Astrocyte (in vitro differentiated cells and primary cell): ENCODE data around the gene KCNQ1. TPM values are rescaled to one million over a fixed set of nuclear protein-coding genes. Genes with fewer than 3 reads are reported as not detected.

Experiments
- DNase-seq: peaks from one replicate; pipeline ENCODE4 v3.0.0-alpha.2; 2010; ENCODE audit warnings: low read depth
- FAIRE-seq: peaks from 2 replicates; lab custom pipeline; 2011; peaks lifted over from hg19 to GRCh38; lab: Jason Lieb, UNC
- H2AFZ ChIP-seq: 2 replicates; pipeline ENCODE4 v1.6.0; 2012; ENCODE audit warnings: low read depth, low read length, inconsistent platforms
- H3K27ac ChIP-seq: 2 replicates; pipeline ENCODE4 v1.5.1; 2011; ENCODE audit warnings: low read depth, low read length, inconsistent platforms
- H3K27me3 ChIP-seq: 2 replicates; pipeline ENCODE4 v1.6.0; 2011; ENCODE audit warnings: low read length, inconsistent platforms; ENCODE audit not compliant: insufficient read depth
- H3K36me3 ChIP-seq: 2 replicates; pipeline ENCODE4 v1.5.1; 2011; ENCODE audit warnings: low read length, inconsistent platforms; ENCODE audit not compliant: insufficient read depth
- H3K4me1 ChIP-seq: 2 replicates; pipeline ENCODE4 v1.5.1; 2011; ENCODE audit warnings: low read length, inconsistent platforms; ENCODE audit not compliant: insufficient read depth
- H3K4me2 ChIP-seq: 2 replicates; pipeline ENCODE4 v1.6.0; 2012; ENCODE audit warnings: low read length, inconsistent platforms
- H3K4me3 ChIP-seq: 2 replicates; pipeline ENCODE4 v1.5.1; 2011; ENCODE audit warnings: low read depth, mild to moderate bottlenecking, low read length, inconsistent platforms; ENCODE audit not compliant: insufficient read depth
- H3K79me2 ChIP-seq: 2 replicates; pipeline ENCODE4 v1.6.0; 2012; ENCODE audit warnings: mild to moderate bottlenecking, low read length, inconsistent platforms; ENCODE audit not compliant: insufficient read depth
- H3K9ac ChIP-seq: 2 replicates; pipeline ENCODE4 v1.6.0; 2012; ENCODE audit warnings: mild to moderate bottlenecking, low read length, inconsistent platforms
- H3K9me3 ChIP-seq: 2 replicates; pipeline ENCODE4 v1.5.1; 2012; ENCODE audit warnings: low read depth, mild to moderate bottlenecking, low read length, inconsistent platforms; ENCODE audit not compliant: insufficient read depth
- H4K20me1 ChIP-seq: 2 replicates; pipeline ENCODE4 v1.6.0; 2012; ENCODE audit warnings: low read length, inconsistent platforms; ENCODE audit not compliant: insufficient read depth
- H3K27ac Mint-ChIP-seq: one replicate; pipeline ENCODE4 v1.8.0; 2021; ENCODE audit warnings: mild to moderate bottlenecking, mixed read lengths; ENCODE audit not compliant: unreplicated experiment
- H3K27me3 Mint-ChIP-seq: one replicate; pipeline ENCODE4 v1.8.0; 2021; ENCODE audit warnings: low read depth, mixed read lengths; ENCODE audit not compliant: unreplicated experiment
- H3K36me3 Mint-ChIP-seq: one replicate; pipeline ENCODE4 v1.8.0; 2021; ENCODE audit warnings: low read depth, mixed read lengths; ENCODE audit not compliant: unreplicated experiment
- H3K4me1 Mint-ChIP-seq: one replicate; pipeline ENCODE4 v1.8.0; 2021; ENCODE audit warnings: low read depth, mixed read lengths; ENCODE audit not compliant: unreplicated experiment
- H3K4me3 Mint-ChIP-seq: one replicate; pipeline ENCODE4 v1.8.0; 2021; ENCODE audit warnings: mild to moderate bottlenecking, moderate library complexity, mixed read lengths; ENCODE audit not compliant: unreplicated experiment
- H3K9me3 Mint-ChIP-seq: one replicate; pipeline ENCODE4 v1.8.0; 2021; ENCODE audit warnings: mild to moderate bottlenecking, mixed read lengths; ENCODE audit not compliant: unreplicated experiment
- CTCF ChIP-seq: IDR thresholded peaks from 2 replicates; pipeline ENCODE4 v1.5.1; 2011; ENCODE audit warnings: low read depth, mild to moderate bottlenecking, inconsistent platforms, low read length, moderate library complexity; ENCODE audit not compliant: insufficient read depth
- EZH2 ChIP-seq: IDR thresholded peaks from 2 replicates; pipeline ENCODE4 v1.6.1; 2012; ENCODE audit warnings: mild to moderate bottlenecking, low read length, inconsistent platforms; ENCODE audit not compliant: insufficient read depth
- total RNA-seq: library from RNA; stranded (reverse); gene quantifications from 2 replicates; pipeline ENCODE4 v1.2.1, GENCODE V29; 2021

The KCNQ1 gene
- total RNA-seq, 1 donor from 2014 or later = not detected

DNA sequence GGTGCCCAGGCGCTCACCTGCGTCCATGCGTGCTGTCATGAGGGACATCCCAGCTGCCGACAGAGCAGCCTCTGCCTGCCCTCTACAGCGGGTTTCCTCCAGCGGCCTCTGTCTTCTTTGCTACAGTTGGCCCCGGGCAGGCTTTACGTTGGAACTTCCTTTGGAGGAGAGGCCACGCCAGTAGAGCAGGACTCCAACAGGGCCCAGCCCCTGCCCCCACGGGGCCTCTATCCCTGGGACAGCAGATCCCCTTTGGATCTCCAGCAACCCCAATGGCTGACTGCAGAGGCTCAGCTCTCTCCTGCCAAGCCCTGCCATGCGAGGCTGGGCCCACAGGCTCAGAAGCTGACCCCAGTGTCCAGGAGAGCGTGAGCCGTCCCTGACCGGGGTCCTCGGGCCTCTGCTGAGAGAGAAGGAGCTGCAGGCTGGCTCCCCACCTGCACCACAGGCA lies 12.6 kb upstream of the KCNQ1 start:
- H3K9me3 Mint-ChIP-seq = no peaks in the 10 kb centered on the region
- H3K4me2 ChIP-seq = no peak overlapping the region
- no peaks in the 10 kb centered on the region for H3K36me3 ChIP-seq
- no peak overlapping the region for H3K4me3 ChIP-seq
- peaks cover 2% of the 10 kb centered on the region for H4K20me1 ChIP-seq
- H3K9me3 ChIP-seq = peaks cover 2% of the 10 kb centered on the region
- H3K27me3 Mint-ChIP-seq = peaks cover 20% of the 10 kb centered on the region
- no peaks in the 10 kb centered on the region for H3K79me2 ChIP-seq
- no peaks in the 10 kb centered on the region for H3K4me1 Mint-ChIP-seq
- no peaks in the 10 kb centered on the region for H3K36me3 Mint-ChIP-seq
- FAIRE-seq = no peak
- H2AFZ ChIP-seq = no peak overlapping the region
- H3K27me3 ChIP-seq = peaks cover 3% of the 10 kb centered on the region
- no peak overlapping the region for H3K27ac ChIP-seq
- no peak for DNase-seq
- no peak overlapping the region for H3K9ac ChIP-seq
- H3K27ac Mint-ChIP-seq = no peak overlapping the region
- TF ChIP-seq EZH2 (no peak), CTCF (no peak)
- no peaks in the 10 kb centered on the region for H3K4me1 ChIP-seq
- H3K4me3 Mint-ChIP-seq = no peak overlapping the region

- H3K36me3 ChIP-seq = no peaks in the 10 kb centered on the region
- no peak overlapping the region for H3K27ac ChIP-seq
- Mint-ChIP-seq H3K9me3 (peaks cover 1% of the 10 kb centered on the region), H3K4me3 (no peak overlapping the region), H3K36me3 (no peaks in the 10 kb centered on the region), H3K27me3 (peaks cover 22% of the 10 kb centered on the region), H3K27ac (no peak overlapping the region), H3K4me1 (no peaks in the 10 kb centered on the region)
- no peak for TF ChIP-seq EZH2
- no peak for TF ChIP-seq CTCF
- peaks cover 3% of the 10 kb centered on the region for H3K27me3 ChIP-seq
- no peaks in the 10 kb centered on the region for H3K4me1 ChIP-seq
- H2AFZ ChIP-seq = no peak overlapping the region
- peaks cover 2% of the 10 kb centered on the region for H4K20me1 ChIP-seq
- DNase-seq (no peak), FAIRE-seq (no peak)
- no peaks in the 10 kb centered on the region for H3K79me2 ChIP-seq
- H3K4me2 ChIP-seq = no peak overlapping the region
- no peak overlapping the region for H3K9ac ChIP-seq
- H3K4me3 ChIP-seq = no peak overlapping the region
- peaks cover 2% of the 10 kb centered on the region for H3K9me3 ChIP-seq
Measured at GRCh38 chr11:2432628-2433071, 12.2 kb upstream of the KCNQ1 start.

DNA sequence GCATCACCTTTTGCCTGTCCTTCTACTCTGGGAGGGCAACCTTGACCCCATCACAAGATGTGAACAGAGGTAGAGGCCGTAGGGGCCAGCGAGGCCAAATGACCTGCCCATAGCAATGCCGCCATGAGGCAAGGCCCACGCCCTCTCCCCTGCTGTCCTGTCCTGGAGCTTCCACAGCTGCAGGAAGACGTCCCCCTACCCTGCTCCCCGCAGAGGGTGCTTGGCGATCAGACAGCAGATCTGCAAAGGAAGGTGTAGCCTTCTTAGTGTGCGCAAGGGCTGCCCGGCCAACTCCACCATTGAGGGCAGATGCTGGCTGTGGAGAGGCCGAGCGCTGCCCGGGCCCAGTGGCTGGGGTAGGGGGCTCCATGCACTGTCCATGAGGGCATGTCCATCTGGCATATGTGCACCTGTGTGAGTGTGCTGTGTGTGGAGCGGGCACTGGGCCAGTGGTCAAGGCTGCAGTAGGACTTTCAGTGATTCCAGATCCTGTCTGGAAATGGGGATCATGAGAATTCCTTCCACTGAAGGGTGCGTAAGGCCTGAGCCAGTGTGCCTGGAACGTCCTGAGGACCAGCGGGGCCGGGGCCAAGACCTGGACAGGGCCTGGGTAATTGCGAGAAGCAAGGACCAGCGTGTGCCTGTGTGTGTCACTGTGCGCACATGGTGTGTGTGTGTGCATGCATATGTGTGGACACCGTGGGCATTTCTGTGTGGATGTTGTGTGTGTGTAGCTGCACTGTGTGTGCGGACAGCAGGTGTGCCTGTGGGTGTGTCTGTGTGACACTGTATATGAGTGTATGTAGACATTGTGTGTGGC lies 11.5 kb upstream of the KCNQ1 start:
- Histone ChIP-seq H3K9me3 (peaks cover 2% of the 10 kb centered on the region), H3K79me2 (no peaks in the 10 kb centered on the region), H2AFZ (no peak overlapping the region), H3K9ac (no peak overlapping the region), H3K4me3 (no peak overlapping the region), H3K36me3 (no peaks in the 10 kb centered on the region), H3K4me1 (no peaks in the 10 kb centered on the region), H3K27me3 (peaks cover 9% of the 10 kb centered on the region), H3K27ac (no peak overlapping the region), H4K20me1 (peaks cover 2% of the 10 kb centered on the region), H3K4me2 (no peak overlapping the region)
- FAIRE-seq (no peak), DNase-seq (no peak)
- Mint-ChIP-seq H3K36me3 (no peaks in the 10 kb centered on the region), H3K9me3 (peaks cover 5% of the 10 kb centered on the region), H3K27me3 (peaks cover 24% of the 10 kb centered on the region), H3K27ac (no peak overlapping the region), H3K4me1 (no peaks in the 10 kb centered on the region), H3K4me3 (no peak overlapping the region)
- TF ChIP-seq CTCF (no peak), EZH2 (no peak)
